NCI-H526 (cell line): ENCODE results near the gene SIGMAR1.

Experiments
- DNase-seq, 2 experiments: peaks; one replicate each; lab custom pipeline; 2025; lab: John Stamatoyannopoulos, UW

The SIGMAR1 gene

GRCh38 chr9:34630402-34631154 is 7.0 kb downstream of the SIGMAR1 start:
- DNase-seq = no peak

GRCh38 chr9:34629491-34629808 is 8.1 kb downstream of the SIGMAR1 start:
- peak in 1 of 2 experiments; percentile 39 for DNase-seq

DNA sequence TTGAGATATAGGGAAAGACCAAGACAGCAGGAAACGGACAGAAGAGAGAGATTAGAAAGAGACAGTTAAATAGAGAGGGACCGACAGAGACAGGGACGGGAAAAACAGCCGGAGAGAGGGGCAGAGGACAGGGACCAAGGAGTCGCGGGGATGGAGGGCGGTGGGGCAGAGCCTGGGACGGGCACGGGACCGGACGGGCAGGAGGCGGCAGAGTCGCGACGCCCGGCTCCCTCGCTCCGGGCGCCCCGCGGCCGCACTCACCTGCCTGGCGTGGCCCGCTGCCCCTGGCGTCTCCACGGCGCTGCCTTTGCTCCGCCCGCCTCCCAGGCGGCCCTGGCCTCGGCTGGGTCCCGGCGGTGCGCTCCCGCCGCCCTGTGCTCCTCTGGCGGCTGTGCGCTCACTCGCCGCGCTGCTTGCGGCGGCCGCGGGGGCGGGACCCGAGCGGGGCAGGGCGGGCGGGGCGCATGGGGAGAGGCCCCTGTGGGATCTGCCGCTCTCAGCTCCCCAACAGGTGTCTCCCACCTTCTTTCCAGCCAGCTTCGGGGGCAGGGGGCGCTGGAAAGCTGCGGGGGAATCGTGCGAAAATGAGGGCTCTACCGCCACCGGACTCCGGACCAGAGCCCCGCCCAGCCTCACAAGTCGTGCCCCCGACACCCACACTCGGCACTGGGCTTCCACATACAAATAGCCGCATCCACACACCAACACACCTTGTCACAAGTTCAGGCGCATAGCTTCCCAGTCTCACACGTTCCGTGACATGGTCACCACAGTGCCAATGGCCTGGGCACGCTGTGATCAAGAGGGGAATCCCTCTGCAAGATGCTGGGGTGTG is 8.7 kb downstream of the SIGMAR1 start, which contains the start of gene ARID3C:
TSS of gene ARID3C (minus strand) at position 411 of the 835 bp plus-strand sequence. CDS start 1,052 bp downstream, outside the sequence.
- peak in 1 of 2 experiments; percentile 81 for DNase-seq

- no peak for DNase-seq
Observed at GRCh38 chr9:34627716-34628655, 9.6 kb downstream of the SIGMAR1 start.

DNA sequence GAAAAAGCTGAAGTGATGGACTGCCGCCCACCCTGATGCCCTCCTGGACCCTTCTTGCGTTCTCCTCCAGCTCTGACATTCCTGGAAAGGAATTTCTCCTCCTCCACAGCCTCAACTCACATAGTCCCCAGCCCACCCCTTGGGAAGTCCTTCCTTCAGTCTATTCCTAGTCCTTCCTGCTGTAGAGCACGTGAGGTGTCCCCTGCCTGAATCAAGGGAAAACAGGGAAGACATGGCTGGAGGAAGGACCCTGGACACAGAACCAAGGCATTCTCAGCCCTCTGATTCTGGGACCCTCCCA is 12.5 kb downstream of the SIGMAR1 start:
- DNase-seq = no peak

DNA sequence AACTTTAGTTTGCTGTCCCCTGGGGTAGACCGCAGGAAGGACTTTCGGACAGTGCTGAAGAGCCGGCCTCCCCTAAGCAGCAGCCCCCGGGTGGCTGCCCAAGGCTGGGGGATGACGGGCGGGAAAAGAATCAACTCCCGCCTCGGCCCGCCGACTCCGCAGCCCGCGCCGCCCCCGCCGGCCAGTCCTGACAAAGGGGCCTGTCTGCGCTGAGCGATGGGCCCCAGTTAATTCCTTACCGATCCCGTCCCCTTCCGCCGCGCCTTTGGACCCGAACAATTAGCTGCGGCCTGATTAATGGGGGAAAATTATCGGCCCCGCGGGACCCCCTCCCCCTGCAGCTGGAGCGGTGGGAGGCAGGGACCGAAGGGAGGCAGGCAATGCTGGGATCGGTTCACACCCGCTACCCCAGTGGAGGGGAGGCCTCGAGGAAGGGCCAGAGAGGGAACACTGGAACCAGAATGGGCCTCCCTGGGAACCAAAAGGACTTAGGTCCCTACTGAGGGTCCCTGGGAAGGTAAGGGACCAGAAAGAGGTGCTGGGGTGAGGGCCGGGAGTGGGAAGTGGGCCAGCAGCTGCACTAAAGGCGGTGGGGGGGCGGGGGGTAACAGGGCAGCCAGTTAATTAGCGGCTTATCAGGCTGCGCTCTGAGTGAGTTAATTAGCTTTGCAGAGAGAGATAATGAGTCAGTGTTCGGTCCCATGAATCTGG is 13.0 kb downstream of the SIGMAR1 start:
- DNase-seq = no peak

GRCh38 chr9:34623374-34624235 is 14.0 kb downstream of the SIGMAR1 start:
- no peak for DNase-seq

GRCh38 chr9:34620061-34620994 is 17.3 kb downstream of the SIGMAR1 start, which contains the start of gene DCTN3:
DCTN3 (minus strand) TSS chr9:34620495; CDS start chr9:34620464, 31 bp downstream.
- DNase-seq = peak; percentile 90 to 96

DNA sequence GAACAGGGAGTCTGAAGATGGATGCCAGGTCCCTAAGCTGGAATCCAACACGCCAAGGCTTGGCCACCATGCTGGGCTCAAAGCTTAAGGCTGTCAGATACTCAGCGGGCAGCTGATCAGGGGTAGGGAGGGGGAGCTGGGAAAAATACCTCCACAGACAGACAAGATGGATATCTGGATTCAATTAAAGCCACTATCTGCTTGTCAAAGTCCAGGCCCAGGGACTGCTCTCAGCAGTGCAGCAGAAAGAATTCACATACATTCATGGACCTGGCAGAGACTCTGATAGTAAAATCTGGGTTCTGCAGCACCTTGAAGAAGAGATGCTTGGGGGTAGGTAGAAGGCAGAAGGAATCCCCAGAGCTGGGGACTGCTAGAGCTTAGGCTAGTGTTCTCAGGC is 22.5 kb downstream of the SIGMAR1 start:
- no peak for DNase-seq

GRCh38 chr9:34612788-34613390 is 24.7 kb downstream of the SIGMAR1 start:
- DNase-seq = peak; percentile 43 to 90

DNA sequence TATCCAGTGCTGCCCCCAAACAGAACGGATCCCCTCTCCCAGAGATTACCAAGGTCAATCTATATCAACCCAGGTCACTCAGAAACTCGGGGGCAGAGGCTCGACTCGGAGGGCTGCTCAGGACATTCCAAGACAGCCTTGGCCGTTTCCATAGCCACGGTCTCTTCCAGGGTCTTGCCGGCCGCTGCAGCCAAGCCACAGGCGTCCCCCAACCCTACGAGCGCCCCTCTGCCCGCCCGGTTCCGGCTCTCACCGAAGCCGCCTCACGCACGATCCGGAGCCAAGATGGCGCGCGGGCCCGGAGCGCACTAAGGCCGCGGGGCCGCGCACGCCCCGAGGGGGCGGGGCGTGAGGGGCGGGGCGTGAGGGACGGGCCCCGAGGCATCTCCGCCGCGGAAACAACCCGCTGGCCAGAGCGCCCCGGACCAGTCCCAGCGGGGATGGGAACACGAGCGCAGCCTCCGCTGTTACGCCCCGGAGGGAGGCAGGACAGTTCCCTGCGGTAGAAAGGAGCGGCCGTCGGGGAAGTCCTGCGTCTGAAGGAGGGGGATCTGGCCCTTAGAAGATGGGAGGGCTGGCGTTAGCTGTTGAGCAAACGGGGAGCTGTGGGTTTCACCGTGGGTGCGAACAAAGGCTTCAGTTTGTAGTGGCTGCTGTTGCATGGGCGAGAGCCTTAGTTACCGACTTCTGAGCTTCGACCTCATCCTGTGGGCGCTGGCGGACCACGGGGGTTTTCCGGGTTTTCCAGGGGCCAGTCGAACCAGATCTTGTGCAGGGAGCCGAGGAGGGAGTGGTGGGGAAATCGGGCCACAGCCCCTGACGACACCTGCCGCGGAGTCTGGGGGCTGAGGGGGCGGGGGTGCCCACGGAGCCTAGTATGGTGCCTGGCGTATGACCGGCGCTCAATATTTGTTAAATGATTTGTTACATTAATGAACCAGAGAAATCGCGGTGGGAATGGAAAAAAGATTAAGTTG is 25.5 kb downstream of the SIGMAR1 start, which contains the start of gene RPP25L:
TSS of gene RPP25L (minus strand) at position 287 of the 977 bp plus-strand sequence. CDS start 801 bp downstream, outside the sequence.
- peak in 1 of 2 experiments; percentile 91 for DNase-seq

GRCh38 chr9:34611251-34611810 is 26.3 kb downstream of the SIGMAR1 start:
- peak in 1 of 2 experiments; percentile 37 for DNase-seq

DNA sequence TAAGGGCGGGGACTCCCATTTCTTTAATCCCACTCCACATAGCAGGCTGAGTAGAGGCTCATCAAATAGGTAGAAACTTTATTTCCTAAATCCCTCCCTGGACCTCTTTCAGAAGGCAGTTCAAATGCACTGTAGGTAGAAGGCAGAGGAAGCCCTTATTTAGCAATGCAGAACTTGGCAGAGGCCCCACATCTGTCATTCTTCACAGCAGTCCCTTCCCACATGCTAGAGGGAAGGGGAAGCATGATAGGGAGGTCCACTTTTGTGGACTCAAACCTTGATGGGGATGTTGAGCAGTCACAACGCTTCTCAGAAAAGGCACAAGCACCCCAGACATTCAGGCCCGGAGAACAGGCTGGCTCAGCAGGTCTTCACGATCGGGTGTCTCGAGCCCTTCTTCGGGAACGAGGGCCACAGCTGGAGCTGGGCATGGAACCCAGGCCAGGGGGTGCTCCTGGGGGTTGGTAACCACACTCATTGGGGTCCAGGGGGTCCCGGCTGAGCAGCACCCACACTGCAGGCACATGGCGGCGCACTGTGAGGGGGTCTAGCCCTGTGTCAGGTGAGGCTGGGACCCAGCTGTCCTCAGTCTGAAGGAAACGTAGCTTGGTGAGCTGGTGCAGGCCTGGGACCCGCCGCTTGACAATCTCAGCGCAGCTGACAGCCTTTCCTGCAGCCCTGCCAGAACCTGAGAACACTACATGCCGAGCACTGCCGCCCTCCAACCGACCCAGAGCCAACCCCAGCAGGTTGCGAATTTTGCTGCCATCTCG is 27.0 kb downstream of the SIGMAR1 start:
- no peak for DNase-seq

DNA sequence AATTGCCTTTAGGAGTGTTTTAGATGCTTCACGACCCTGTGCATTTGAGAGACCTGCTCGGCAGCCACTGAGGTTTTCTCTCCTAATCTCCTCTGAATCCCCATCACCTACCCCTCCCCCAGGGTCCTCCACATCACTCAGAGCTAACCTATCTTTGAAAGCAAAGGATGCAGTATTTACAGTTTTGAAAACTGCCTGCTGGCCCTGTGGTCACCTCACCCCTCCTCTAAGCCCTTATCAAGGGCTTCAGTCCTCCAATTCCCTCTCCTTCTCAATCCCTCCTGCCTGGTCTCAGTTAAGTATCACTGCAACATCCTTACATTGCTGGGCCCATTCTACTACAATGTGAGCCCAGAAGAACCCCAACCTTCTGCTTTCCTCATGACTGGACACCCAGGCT is 30.3 kb downstream of the SIGMAR1 start:
- DNase-seq = no peak

GRCh38 chr9:34606905-34607304 is 30.7 kb downstream of the SIGMAR1 start:
- no peak for DNase-seq

GRCh38 chr9:34606190-34606589 is 31.4 kb downstream of the SIGMAR1 start:
- DNase-seq = no peak
